ENCODE measurements around the gene INCENP.

Gene INCENP

DNA sequence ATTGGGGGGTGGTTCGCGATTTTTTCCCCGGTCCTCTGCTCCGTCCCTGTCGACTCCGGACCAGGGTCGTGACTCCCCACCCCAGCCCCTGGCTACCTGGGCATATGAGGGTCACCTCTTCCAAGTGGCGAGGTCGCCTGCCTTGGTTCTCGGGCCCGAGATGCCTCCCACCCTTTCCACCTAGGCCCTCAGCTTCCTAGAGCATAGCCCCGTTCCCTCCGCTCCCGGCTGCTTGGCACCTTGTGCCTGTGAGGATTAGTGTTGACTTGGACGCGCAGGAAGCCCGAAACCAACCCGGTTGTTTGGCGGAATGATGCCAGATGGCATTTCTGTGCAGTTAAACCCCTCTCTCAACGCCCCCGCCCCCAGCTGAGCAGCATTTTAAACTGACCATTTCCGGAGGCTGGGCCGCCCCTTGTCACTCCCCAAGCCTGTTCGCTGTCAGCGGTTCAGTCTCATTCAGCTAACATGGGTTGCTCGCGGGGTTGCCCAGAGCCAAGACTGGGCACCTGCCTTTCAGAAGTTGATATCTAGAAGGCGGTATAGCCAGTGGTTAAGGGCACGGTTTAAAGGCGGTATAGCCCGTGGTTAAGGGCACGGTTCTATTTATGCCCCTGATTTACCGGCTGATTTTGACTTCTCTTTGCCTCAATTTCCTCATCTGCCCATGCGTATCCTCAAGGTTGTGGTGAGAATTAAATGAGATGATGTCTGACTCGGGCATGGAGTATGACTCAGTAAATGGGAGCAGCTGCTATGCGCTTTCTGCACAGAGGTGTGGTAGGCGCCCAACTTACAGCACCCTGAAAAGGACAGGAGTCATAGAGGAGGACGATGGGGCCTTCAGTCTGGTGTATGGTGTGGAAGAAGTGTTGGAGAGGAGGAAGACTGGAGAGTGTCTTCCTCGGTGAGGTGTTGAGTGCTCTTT, 639 bp downstream of the INCENP start:
- DNase-seq (ENCODE audit: low read depth): no peak
- H3K4me3 ChIP-seq (ENCODE audit: low read depth, low read length): peak overlapping the region; percentile 81
- TF ChIP-seq, protein P1, sequence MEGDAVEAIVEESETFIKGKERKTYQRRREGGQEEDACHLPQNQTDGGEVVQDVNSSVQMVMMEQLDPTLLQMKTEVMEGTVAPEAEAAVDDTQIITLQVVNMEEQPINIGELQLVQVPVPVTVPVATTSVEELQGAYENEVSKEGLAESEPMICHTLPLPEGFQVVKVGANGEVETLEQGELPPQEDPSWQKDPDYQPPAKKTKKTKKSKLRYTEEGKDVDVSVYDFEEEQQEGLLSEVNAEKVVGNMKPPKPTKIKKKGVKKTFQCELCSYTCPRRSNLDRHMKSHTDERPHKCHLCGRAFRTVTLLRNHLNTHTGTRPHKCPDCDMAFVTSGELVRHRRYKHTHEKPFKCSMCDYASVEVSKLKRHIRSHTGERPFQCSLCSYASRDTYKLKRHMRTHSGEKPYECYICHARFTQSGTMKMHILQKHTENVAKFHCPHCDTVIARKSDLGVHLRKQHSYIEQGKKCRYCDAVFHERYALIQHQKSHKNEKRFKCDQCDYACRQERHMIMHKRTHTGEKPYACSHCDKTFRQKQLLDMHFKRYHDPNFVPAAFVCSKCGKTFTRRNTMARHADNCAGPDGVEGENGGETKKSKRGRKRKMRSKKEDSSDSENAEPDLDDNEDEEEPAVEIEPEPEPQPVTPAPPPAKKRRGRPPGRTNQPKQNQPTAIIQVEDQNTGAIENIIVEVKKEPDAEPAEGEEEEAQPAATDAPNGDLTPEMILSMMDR (IDR thresholded peaks at IDR 0.05; ENCODE audit: low read depth, low read length, missing control alignments): no peak

DNA sequence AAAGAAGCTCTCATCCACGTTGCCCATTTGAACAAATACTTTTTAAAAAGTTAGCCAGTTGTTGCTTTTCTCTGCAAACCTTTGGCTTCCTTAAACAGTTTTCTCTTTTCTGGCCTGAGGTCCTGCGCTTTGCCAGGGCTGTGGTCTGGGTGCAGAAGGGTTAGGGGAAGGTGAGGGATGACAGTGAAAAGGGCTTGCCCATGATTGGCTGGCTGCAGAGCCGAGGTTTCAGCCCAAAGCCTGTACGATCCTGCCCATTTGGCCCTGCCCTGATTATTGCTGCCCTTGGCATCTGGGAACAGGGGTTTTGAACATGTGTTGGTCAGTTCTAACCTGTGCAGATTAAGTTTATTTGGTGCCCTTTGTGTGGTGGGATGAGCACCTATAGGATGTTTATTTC, 1.5 kb downstream of the INCENP start:
- DNase-seq (ENCODE audit: low read depth): no peak
- TF ChIP-seq, protein P1 (IDR thresholded peaks at IDR 0.05; ENCODE audit: low read depth, low read length, missing control alignments): no peak
- H3K4me3 ChIP-seq (ENCODE audit: low read depth, low read length): peak overlapping the region; percentile 81

DNA sequence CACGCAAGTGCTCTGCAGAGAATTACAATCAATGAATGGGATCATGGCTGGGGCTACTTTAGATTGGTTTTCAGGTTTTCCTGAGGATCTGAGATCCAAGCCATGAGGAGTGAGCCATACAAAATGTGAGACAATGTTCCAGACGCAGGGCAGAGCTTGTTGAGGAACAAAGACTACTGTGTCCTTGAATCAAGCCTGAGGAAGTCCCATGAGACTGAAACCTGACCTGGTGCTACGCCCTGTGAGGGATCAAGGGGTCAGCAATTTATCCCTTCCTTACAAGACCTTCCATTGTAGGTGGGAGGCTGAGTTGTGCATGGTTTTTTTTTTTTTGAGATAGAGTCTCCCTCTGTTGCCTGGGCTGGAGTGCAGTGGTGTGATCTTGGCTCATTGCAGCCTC, 2.1 kb downstream of the INCENP start:
- peak overlapping the region; percentile 81 for H3K4me3 ChIP-seq (ENCODE audit: low read depth, low read length)
- TF ChIP-seq, protein P1 (IDR thresholded peaks at IDR 0.05; ENCODE audit: low read depth, low read length, missing control alignments): no peak
- no peak for DNase-seq (ENCODE audit: low read depth)

DNA sequence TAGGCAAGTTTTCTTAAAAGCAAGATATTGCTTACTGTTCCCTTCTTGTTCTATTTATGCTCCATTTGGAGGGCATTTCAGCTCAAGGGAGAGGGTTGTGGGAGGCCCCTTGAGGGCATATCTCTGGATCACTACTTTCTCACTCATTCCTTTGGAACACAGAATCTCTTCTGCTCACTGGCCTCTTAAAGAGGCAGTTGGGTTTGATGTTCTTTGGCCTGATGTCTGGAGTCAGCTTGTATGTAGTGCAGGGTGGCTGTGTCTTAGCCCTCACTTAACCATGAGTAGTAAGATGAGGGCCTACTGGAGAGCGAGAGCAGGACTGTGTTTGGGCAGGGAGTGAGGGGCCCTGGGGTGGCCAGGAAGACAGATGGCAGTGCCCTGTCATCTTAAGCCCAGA, 3.6 kb downstream of the INCENP start:
- no peak for DNase-seq (ENCODE audit: low read depth)
- TF ChIP-seq, protein P1 (IDR thresholded peaks at IDR 0.05; ENCODE audit: low read depth, low read length, missing control alignments): no peak
- no peak overlapping the region for H3K4me3 ChIP-seq (ENCODE audit: low read depth, low read length)

DNA sequence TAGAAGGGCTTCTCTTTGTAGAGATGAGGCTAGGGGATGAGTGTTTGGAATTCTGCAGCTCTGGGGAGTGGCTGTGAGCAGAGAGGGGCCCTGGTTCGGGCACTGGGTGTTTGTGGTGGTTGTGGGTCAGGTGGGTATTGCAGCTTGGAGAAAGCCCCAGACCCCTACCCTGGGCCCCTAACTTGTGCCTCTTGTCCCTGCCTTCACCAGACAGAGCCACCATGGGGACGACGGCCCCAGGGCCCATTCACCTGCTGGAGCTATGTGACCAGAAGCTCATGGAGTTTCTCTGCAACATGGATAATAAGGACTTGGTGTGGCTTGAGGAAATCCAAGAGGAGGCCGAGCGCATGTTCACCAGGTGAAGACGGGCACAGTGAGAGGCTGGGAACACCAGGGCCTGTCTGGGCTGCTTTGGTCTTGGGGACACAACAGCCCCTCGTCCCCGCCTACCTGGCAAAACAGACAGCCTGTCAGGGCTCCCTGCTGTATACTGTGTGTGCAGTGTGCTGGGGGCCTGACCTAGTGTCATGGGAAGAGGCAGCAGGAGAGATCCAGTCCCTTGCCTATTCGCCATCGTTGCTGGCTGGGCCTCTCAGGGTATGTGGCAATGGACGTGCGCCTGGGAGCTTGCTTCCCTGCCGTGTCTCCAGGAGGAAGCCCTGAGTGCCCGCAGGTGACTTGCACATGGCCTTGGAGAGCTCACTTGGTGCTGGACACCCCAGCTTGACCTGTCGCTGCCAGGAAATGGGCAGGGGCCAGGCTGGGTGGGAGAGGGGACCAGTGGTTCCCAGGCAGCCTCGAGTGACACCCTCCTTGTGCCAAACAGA, 4.3 kb downstream of the INCENP start:
- no peak overlapping the region for H3K4me3 ChIP-seq (ENCODE audit: low read depth, low read length)
- TF ChIP-seq, protein P1 (IDR thresholded peaks at IDR 0.05; ENCODE audit: low read depth, low read length, missing control alignments): no peak
- DNase-seq (ENCODE audit: low read depth): no peak

DNA sequence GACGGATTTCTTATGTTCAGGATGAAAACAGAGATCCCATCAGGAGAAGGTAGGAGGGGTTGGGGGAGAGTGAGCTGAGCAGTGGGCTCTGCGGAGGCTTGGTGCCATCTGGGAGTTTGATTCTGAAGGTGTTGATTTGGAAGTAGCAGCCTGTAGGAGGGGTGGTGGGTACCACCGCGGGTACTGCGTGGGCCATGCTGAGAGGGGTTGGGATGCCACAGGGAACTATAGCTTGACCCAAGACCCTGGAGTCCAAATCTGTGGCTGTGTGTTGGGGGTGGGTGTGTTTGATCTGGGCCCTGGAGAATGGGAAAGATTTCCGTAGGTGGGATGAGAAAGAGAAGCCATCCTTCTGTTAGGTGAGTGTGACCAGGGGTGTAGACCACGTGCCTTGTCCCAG, 5.0 kb downstream of the INCENP start:
- H3K4me3 ChIP-seq (ENCODE audit: low read depth, low read length): no peak overlapping the region
- TF ChIP-seq, protein P1 (IDR thresholded peaks at IDR 0.05; ENCODE audit: low read depth, low read length, missing control alignments): no peak
- no peak for DNase-seq (ENCODE audit: low read depth)
